Vagina (tissue), 2 donors: Measurements from ENCODE around the gene NKAIN2. TPM values are rescaled to one million over a fixed set of nuclear protein-coding genes. Genes with fewer than 3 reads are reported as not detected.

Experiments
- DNase-seq, 2 donors: peaks; one replicate each; pipeline ENCODE4 v3.0.0-alpha.2; 2017; ENCODE audit errors: extremely low spot score in 2 of 2
- H3K27ac ChIP-seq: fragments of 200-600 bp; sonication (generic); one replicate; pipeline ENCODE4 v1.5.1; 2019
- H3K27me3 ChIP-seq: fragments of 200-600 bp; sonication (generic); one replicate; pipeline ENCODE4 v1.5.1; 2019
- H3K36me3 ChIP-seq, 2 donors: fragments of 200-600 bp; sonication (generic); one replicate each; pipeline ENCODE4 v1.5.1; 2017 to 2019
- H3K4me1 ChIP-seq: fragments of 200-600 bp; sonication (generic); one replicate; pipeline ENCODE4 v1.5.1; 2019
- H3K4me3 ChIP-seq, 2 donors: fragments of 200-600 bp; sonication (generic); 1 replicate in 1 of 2; 2 replicates in 1 of 2; pipeline ENCODE4 v1.5.1; 2016 to 2019
- H3K9me3 ChIP-seq: fragments of 200-600 bp; sonication (generic); one replicate; pipeline ENCODE4 v1.5.1; 2019
- POLR2A ChIP-seq, 2 donors: fragments of 450-650 bp; IDR thresholded peaks; one replicate each; pipeline ENCODE4 v1.6.1; 2017; ENCODE audit warnings: antibody characterized with exemption in 2 of 2, mild to moderate bottlenecking in 2 of 2, moderate library complexity in 2 of 2
- POLR2AphosphoS5 ChIP-seq, 2 donors: sonication (generic); formaldehyde crosslinking; IDR thresholded peaks; one replicate each; pipeline ENCODE4 v1.9.0; 2017; ENCODE audit warnings: antibody characterized with exemption in 2 of 2, mild to moderate bottlenecking in 2 of 2, low read depth in 1 of 2; ENCODE audit not compliant: insufficient read depth in 1 of 2
- intact Hi-C: fragments of 100-400 bp; cut with DNase I; formaldehyde crosslinking; loops from one replicate; pipeline ENCODE4 v1.15.1; 2023
- total RNA-seq: library from RNA; depleted of rRNA; stranded (reverse); fragments of >200 nt; gene quantifications from one replicate; pipeline ENCODE4 v1.2.3, GENCODE V29; 2016
- TF ChIP-seq, protein P1 (sequence below), 3 experiments: fragments of 450-650 bp in 2 of 3; fragments of 200-600 bp in 1 of 3; sonication (generic) in 1 of 3; IDR thresholded peaks; one replicate each; pipeline ENCODE4 v1.5.1; 2017 to 2019; ENCODE audit warnings: antibody characterized with exemption in 3 of 3, mild to moderate bottlenecking in 2 of 3, moderate library complexity in 2 of 3

NKAIN2 gene
- total RNA-seq, 1 donor from 2014 or later: not detected

DNA sequence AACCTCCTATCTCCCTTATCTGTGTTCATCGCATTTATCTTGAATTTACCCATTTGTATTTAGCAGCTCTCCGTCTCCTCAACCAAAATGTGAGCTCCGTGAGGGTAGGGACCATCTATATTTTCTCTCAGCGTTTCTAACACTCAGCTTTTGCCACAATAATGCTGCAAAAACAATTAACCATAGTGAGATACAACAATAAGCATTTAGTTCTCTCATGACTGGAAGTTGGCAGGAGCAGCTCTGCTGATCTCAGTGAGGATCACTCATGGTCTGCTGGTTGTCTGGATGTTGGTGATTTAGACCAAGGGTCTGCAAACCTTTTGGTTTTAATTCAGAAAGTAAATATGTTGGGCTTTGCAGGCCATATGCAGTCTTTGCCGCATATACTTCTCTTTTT, 763.7 kb downstream of the NKAIN2 start:
- intact Hi-C loops: no loop called here
- H3K4me1 ChIP-seq: no peaks in the 10 kb centered on the region
- DNase-seq: no peak
- H3K9me3 ChIP-seq: no peaks in the 10 kb centered on the region
- TF ChIP-seq, protein P1, sequence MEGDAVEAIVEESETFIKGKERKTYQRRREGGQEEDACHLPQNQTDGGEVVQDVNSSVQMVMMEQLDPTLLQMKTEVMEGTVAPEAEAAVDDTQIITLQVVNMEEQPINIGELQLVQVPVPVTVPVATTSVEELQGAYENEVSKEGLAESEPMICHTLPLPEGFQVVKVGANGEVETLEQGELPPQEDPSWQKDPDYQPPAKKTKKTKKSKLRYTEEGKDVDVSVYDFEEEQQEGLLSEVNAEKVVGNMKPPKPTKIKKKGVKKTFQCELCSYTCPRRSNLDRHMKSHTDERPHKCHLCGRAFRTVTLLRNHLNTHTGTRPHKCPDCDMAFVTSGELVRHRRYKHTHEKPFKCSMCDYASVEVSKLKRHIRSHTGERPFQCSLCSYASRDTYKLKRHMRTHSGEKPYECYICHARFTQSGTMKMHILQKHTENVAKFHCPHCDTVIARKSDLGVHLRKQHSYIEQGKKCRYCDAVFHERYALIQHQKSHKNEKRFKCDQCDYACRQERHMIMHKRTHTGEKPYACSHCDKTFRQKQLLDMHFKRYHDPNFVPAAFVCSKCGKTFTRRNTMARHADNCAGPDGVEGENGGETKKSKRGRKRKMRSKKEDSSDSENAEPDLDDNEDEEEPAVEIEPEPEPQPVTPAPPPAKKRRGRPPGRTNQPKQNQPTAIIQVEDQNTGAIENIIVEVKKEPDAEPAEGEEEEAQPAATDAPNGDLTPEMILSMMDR (IDR thresholded peaks at IDR 0.05): no peak
- no peak for TF ChIP-seq POLR2A (IDR thresholded peaks at IDR 0.05)
- no peak for TF ChIP-seq POLR2AphosphoS5 (IDR thresholded peaks at IDR 0.05; ENCODE audit: insufficient read depth in 1 of 2, low read depth in 1 of 2)
- H3K27me3 ChIP-seq: no peaks in the 10 kb centered on the region
- H3K36me3 ChIP-seq: no peaks in the 10 kb centered on the region
- no peak overlapping the region for H3K27ac ChIP-seq
- no peak overlapping the region for H3K4me3 ChIP-seq

DNA sequence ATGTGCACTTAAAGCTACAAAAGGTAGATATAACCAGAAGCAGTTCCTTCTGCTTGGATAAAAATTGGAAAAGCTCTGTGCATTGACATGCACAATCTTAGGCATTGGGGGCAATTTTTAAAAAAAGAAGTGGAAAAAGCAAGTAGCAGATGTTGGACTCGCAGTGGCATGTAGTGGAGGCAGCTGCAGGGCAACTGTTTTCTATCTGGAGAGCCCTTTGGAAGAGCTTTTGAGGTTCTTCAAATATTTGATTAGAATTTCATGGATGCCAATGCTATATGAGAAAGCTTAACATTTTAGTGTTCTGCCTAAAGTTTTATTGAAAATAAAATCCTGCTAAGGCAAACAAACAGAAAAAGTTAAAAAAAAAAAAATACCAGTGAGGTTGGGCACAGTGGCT, 770.3 kb downstream of the NKAIN2 start:
- Histone ChIP-seq H3K36me3 (no peaks in the 10 kb centered on the region), H3K27ac (no peak overlapping the region), H3K4me1 (no peaks in the 10 kb centered on the region), H3K9me3 (no peaks in the 10 kb centered on the region), H3K27me3 (no peaks in the 10 kb centered on the region), H3K4me3 (no peak overlapping the region)
- TF ChIP-seq POLR2A (IDR thresholded peaks at IDR 0.05) (no peak), POLR2AphosphoS5 (IDR thresholded peaks at IDR 0.05; ENCODE audit: insufficient read depth in 1 of 2, low read depth in 1 of 2) (no peak)
- TF ChIP-seq, protein P1 (IDR thresholded peaks at IDR 0.05): no peak
- no peak for DNase-seq
- intact Hi-C loops: loop anchor here (5.0 kb wide), 1 partner anchor 527 kb away; no protein-coding TSS in a partner anchor

DNA sequence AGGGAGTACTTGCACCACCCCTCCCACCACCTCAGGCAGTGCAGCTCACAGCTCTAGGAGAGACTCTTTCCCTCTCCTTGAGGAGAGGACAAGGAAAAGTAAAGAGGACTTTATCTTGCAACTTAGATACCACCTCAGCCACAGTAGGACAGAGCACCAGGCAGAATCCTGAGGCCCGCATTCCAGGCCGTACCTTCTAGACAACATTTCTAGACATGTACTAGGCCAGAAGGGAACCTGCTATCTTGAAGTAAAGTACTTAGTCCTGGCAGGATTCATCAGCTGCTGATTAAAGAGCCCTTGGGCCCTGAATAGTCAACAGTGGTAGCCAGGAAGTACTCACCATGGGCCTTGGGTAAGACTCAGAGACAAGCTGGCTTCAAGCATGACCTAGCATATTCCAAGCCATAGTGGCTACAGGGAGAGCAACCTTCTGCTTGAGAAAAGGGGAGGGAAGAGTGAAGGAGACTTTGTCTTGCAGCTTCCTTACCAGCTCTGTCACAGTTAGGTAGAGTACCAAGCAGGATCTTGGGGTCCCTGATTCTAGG, 774.1 kb downstream of the NKAIN2 start:
- no peaks in the 10 kb centered on the region for H3K36me3 ChIP-seq
- TF ChIP-seq, protein P1 (IDR thresholded peaks at IDR 0.05): no peak
- TF ChIP-seq POLR2AphosphoS5 (IDR thresholded peaks at IDR 0.05; ENCODE audit: insufficient read depth in 1 of 2, low read depth in 1 of 2) (no peak), POLR2A (IDR thresholded peaks at IDR 0.05) (no peak)
- H3K9me3 ChIP-seq: no peaks in the 10 kb centered on the region
- no peak overlapping the region for H3K27ac ChIP-seq
- H3K4me3 ChIP-seq: no peak overlapping the region
- H3K27me3 ChIP-seq: no peaks in the 10 kb centered on the region
- H3K4me1 ChIP-seq: no peaks in the 10 kb centered on the region
- DNase-seq: no peak
- intact Hi-C loops: no loop called here

DNA sequence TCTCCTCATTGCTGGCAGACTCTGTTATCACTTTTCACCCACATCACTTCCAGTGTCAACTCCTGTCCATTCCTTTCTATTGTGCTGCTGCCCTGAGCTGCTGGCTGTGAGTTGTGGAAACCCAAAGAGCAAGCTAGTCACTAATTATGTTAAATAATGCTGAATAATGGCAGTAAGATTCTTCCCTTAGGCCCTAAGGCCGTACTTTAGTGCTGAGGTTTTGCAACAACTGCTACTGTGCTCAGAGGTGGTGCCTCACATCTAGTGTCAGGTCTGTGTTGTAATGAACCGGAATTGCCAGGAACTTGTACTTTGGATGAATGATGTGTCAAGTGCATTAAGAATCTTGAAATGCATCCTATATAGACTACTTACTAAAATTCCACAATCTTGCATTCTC, 786.3 kb downstream of the NKAIN2 start:
- H3K9me3 ChIP-seq: no peaks in the 10 kb centered on the region
- intact Hi-C loops: no loop called here
- no peaks in the 10 kb centered on the region for H3K36me3 ChIP-seq
- H3K4me3 ChIP-seq: no peak overlapping the region
- no peaks in the 10 kb centered on the region for H3K27me3 ChIP-seq
- H3K27ac ChIP-seq: no peak overlapping the region
- DNase-seq: no peak
- TF ChIP-seq, protein P1 (IDR thresholded peaks at IDR 0.05): no peak
- TF ChIP-seq POLR2A (IDR thresholded peaks at IDR 0.05): no peak
- no peak for TF ChIP-seq POLR2AphosphoS5 (IDR thresholded peaks at IDR 0.05; ENCODE audit: insufficient read depth in 1 of 2, low read depth in 1 of 2)
- no peaks in the 10 kb centered on the region for H3K4me1 ChIP-seq

DNA sequence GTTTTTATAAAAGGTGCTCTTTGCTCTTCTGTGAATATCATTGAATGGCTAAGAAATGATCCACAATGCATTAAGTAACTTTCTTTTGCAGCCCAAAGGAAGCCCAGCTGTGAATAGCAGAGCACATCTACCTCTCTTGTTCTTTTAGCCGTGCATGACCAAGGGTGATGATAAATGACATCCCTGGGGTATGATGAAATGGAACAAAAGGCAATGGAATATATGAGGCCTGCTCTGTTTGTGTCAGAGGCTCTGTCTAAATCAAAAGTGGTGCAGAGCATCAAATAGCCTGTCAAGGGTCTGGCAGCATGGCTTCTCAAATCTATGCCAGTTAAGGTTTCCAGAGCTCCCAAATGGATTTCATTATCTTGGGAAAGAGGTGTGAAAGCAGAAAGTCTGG, 796.0 kb downstream of the NKAIN2 start:
- no peak overlapping the region for H3K4me3 ChIP-seq
- TF ChIP-seq POLR2AphosphoS5 (IDR thresholded peaks at IDR 0.05; ENCODE audit: insufficient read depth in 1 of 2, low read depth in 1 of 2): no peak
- TF ChIP-seq POLR2A (IDR thresholded peaks at IDR 0.05): no peak
- H3K27me3 ChIP-seq: no peaks in the 10 kb centered on the region
- intact Hi-C loops: no loop called here
- H3K36me3 ChIP-seq: no peaks in the 10 kb centered on the region
- no peaks in the 10 kb centered on the region for H3K4me1 ChIP-seq
- no peaks in the 10 kb centered on the region for H3K9me3 ChIP-seq
- no peak overlapping the region for H3K27ac ChIP-seq
- no peak for DNase-seq
